CD8-positive, alpha-beta memory T cell (primary cell): Measurements from ENCODE around the gene CDH5. TPM values are rescaled to one million over a fixed set of nuclear protein-coding genes. Genes with fewer than 3 reads are reported as not detected.

Source experiments
- CTCF ChIA-PET: fragments of 350-600 bp; sonication (Branson Sonifier 250); formaldehyde crosslinking; loops from one replicate; lab custom pipeline; 2021; ENCODE audit warnings: antibody characterized with exemption; lab: Charles Lee
- POLR2A ChIA-PET: fragments of 350-600 bp; sonication (Branson Sonifier 250); formaldehyde crosslinking; loops from one replicate; lab custom pipeline; 2021; ENCODE audit warnings: antibody characterized with exemption; lab: Charles Lee
- DNase-seq, 5 donors: peaks; one replicate each; pipeline versions ENCODE4 v3.0.0 to v3.0.0-alpha.2; 2020 to 2022; ENCODE audit warnings: mixed read lengths in 1 of 5
- H3K27ac ChIP-seq: one replicate; pipeline ENCODE4 v1.7.0; 2013; ENCODE audit warnings: low read depth, mild to moderate bottlenecking, low read length, moderate library complexity
- H3K27me3 ChIP-seq: 2 replicates; pipeline ENCODE4 v1.7.0; 2013; ENCODE audit warnings: low read length, mild to moderate bottlenecking; ENCODE audit not compliant: insufficient read depth, poor library complexity, severe bottlenecking
- H3K36me3 ChIP-seq: 2 replicates; pipeline ENCODE4 v1.7.0; 2013; ENCODE audit warnings: mild to moderate bottlenecking, low read length, moderate library complexity; ENCODE audit not compliant: insufficient read depth
- H3K4me1 ChIP-seq: 2 replicates; pipeline ENCODE4 v1.7.0; 2013; ENCODE audit warnings: mild to moderate bottlenecking, low read length, moderate library complexity; ENCODE audit not compliant: insufficient read depth
- H3K4me3 ChIP-seq: 2 replicates; pipeline ENCODE4 v1.7.0; 2013; ENCODE audit warnings: mild to moderate bottlenecking, low read length
- H3K9me3 ChIP-seq: 2 replicates; pipeline ENCODE4 v1.7.0; 2013; ENCODE audit warnings: mild to moderate bottlenecking, low read length
- H3K27ac Mint-ChIP-seq, 8 donors: one replicate each; pipeline ENCODE4 v1.8.0; 2020 to 2021; ENCODE audit warnings: mixed read lengths in 8 of 8, mild to moderate bottlenecking in 6 of 8, inconsistent platforms in 3 of 8, moderate library complexity in 3 of 8
- H3K27me3 Mint-ChIP-seq, 2 donors: one replicate each; pipeline ENCODE4 v1.8.0; 2020 to 2021; ENCODE audit warnings: mixed read lengths in 2 of 2, mild to moderate bottlenecking in 1 of 2, moderate library complexity in 1 of 2
- H3K36me3 Mint-ChIP-seq, 3 donors: one replicate each; pipeline ENCODE4 v1.8.0; 2020 to 2021; ENCODE audit warnings: mixed read lengths in 3 of 3, inconsistent platforms in 1 of 3, mild to moderate bottlenecking in 1 of 3
- H3K4me1 Mint-ChIP-seq, 3 donors: one replicate each; pipeline ENCODE4 v1.8.0; 2020 to 2021; ENCODE audit warnings: mixed read lengths in 3 of 3, inconsistent platforms in 1 of 3, mild to moderate bottlenecking in 1 of 3
- H3K4me3 Mint-ChIP-seq, 7 donors: one replicate each; pipeline ENCODE4 v1.8.0; 2020 to 2021; ENCODE audit warnings: mixed read lengths in 7 of 7, mild to moderate bottlenecking in 6 of 7, moderate library complexity in 4 of 7, inconsistent platforms in 2 of 7
- H3K9me3 Mint-ChIP-seq, 5 donors: one replicate each; pipeline ENCODE4 v1.8.0; 2020 to 2022; ENCODE audit warnings: mixed read lengths in 5 of 5, mild to moderate bottlenecking in 3 of 5, moderate library complexity in 2 of 5, inconsistent platforms in 1 of 5
- polyA plus RNA-seq: library from polyadenylated mRNA; unstranded; fragments of 300-500 nt; fragmentation: Illumina TruSeq; gene quantifications from one replicate; pipeline ENCODE4 v1.2.3, GENCODE V29; 2021
- total RNA-seq, 2 experiments: library from RNA; stranded (reverse); gene quantifications; one replicate each; pipeline ENCODE4 v1.2.3, GENCODE V29; 2021

Gene CDH5
- total and polyA plus RNA-seq, 3 experiments from 2014 or later, result not detected

DNA sequence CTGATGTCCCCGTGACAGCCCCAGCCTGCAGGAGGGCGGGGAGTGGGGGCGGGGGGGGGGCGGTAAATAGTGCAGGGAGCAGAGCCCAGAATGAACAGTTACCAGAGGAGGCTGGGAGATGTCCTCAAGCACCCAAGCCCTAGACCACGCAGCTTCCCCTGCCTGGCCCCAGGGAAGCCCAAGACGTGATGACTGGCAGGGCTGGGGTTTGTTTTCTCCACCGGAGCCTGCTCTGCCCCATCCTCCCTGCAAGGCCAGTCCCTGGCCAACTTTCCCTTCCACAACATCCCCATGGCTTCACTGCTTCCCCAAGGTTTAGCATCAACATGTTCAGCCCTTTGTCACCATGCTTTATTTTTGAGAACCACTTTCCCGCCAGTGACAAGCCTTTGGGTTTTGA lies 59.2 kb downstream of the CDH5 start:
- no peaks in the 10 kb centered on the region for H3K9me3 ChIP-seq
- peaks cover 30% of the 10 kb centered on the region for H3K27me3 ChIP-seq
- DNase-seq, result no peak
- ChIA-PET POLR2A (no interaction called here), CTCF (interaction anchor here (0.6 to 1.9 kb wide), 2 partner anchors 19 to 405 kb away, joined by 3 to 4 read pairs; no protein-coding TSS in a partner anchor)
- no peaks in the 10 kb centered on the region for H3K36me3 Mint-ChIP-seq
- no peak overlapping the region for H3K27ac Mint-ChIP-seq
- no peak overlapping the region for H3K27ac ChIP-seq
- H3K4me3 ChIP-seq, result no peak overlapping the region
- H3K36me3 ChIP-seq, result no peaks in the 10 kb centered on the region
- peaks cover 36 to 68% of the 10 kb centered on the region in 2 donors for H3K27me3 Mint-ChIP-seq
- no peaks in the 10 kb centered on the region for H3K9me3 Mint-ChIP-seq
- H3K4me1 Mint-ChIP-seq, result peaks cover 0 to 18% (median 4%) of the 10 kb centered on the region in 3 donors
- H3K4me1 ChIP-seq, result no peaks in the 10 kb centered on the region
- peak overlapping the region in 6 of 7 donors; percentile 6 to 53 (median 21) for H3K4me3 Mint-ChIP-seq

DNA sequence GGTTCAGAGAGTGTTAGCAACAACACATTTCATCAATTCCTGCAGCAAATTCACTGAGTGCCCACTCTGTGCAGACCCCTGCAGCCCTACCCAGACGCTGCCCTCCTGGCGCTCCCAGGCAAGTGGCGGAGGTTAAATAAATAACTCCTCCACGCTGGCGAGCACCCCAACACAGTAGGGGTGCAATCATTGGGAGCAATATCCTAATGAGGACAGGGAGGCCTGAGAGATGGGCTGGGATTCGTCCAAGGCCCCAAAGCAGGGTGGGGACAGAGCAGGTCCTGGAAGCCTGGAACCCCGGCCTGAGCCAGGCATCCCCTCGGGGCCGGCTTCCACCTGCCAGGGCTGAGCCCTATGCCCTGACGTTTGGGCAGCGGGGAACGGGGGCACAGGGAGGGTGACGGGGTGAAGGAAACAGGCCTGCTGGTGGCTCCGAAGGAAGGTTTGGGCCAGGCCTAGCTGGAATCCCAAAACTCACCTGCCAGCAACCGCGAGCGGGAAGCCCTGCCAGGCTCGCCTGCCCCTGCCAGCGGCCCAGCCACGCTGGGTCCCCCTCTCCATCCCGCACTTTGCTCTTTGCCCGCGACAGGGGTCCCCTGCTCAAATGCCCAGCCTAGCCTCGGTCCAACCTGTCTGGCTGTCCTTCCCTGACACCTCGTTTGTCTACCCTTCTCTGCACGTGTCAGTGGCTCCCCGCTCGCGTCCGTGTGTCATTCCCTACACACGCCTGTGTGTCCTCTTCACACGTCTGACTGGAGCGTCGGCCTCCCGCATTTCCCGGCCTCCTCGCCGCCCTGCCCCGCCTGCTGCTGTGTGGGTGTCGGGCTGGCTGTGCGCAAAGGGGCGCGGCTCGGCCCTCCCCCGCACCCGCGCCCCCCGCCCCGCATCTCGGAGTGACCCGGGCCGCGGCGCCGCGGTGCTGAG lies 59.9 kb downstream of the CDH5 start:
- Histone ChIP-seq H3K9me3 (no peaks in the 10 kb centered on the region), H3K27ac (no peak overlapping the region), H3K27me3 (peaks cover 30% of the 10 kb centered on the region), H3K4me1 (no peaks in the 10 kb centered on the region), H3K36me3 (no peaks in the 10 kb centered on the region), H3K4me3 (no peak overlapping the region)
- peaks cover 36 to 71% of the 10 kb centered on the region in 2 donors for H3K27me3 Mint-ChIP-seq
- POLR2A ChIA-PET, result no interaction called here
- peak overlapping the region; percentile 20 to 74 (median 47) for H3K4me3 Mint-ChIP-seq
- H3K36me3 Mint-ChIP-seq, result no peaks in the 10 kb centered on the region
- H3K9me3 Mint-ChIP-seq, result no peaks in the 10 kb centered on the region
- H3K27ac Mint-ChIP-seq, result no peak overlapping the region
- peak in 1 of 5 donors; percentile 11 for DNase-seq
- H3K4me1 Mint-ChIP-seq, result peaks cover 0 to 18% (median 4%) of the 10 kb centered on the region in 3 donors
- CTCF ChIA-PET, result interaction anchor here (0.6 to 1.9 kb wide), 2 partner anchors 20 to 404 kb away, joined by 3 to 4 read pairs; no protein-coding TSS in a partner anchor

DNA sequence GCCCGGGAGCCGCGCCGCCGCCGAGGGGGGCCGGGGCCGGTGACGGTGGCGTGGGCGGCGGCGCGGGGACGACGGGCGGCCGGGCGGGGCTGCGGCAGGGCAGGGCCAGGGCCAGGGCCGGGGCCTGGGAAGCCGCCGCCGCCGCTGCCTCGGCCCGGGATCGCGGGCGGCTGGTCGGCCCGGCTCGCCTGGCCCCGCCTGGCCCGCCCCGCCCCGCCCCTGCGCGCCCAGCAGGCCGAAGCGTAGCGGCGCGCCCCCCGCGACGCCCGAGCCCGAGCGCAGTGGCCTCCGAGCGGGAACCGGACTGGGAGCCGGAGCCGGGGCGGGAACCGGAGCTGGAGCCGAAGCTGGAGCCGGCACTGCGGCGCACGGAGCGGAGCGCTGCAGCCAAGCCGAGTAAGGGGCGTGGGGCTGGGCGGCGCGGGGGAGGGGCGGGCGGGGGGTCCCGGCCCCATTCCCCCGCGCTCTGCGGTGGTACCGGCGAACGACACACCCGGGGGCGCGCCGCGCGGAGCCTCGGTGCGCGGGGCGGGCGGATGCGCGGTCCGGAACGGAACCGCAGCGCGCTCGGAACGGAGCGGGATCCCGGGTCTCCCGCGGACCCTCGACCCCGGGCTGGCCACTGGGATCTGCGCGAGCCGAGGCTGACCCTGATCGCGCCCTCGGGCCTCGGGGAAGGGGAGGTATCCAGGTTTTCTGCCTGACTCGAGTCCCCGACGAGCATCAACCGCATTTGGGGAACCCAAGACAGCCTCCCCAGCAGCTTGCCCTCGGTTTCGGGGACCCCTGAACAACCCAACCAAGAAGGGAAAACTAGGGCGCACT lies 60.8 kb downstream of the CDH5 start, which contains the start of gene BEAN1:
TSS of gene BEAN1 (plus strand) at position 260 of the 825 bp plus-strand sequence. CDS start 10,382 bp downstream, outside the sequence.
- Histone ChIP-seq H3K27ac (no peak within 1 kb of the TSS), H3K27me3 (peaks cover 34% of the 10 kb centered on the region), H3K4me1 (no peaks in the 10 kb centered on the region), H3K9me3 (no peaks in the 10 kb centered on the region), H3K4me3 (peak within 1 kb of the TSS; percentile 15), H3K36me3 (no peaks in the 10 kb centered on the region)
- Mint-ChIP-seq H3K4me3 (peak within 1 kb of the TSS; percentile 51 to 74 (median 62)), H3K36me3 (no peaks in the 10 kb centered on the region), H3K27ac (peak within 1 kb of the TSS in 1 of 8 donors; percentile 24), H3K9me3 (no peaks in the 10 kb centered on the region), H3K4me1 (peaks cover 0 to 18% (median 4%) of the 10 kb centered on the region in 3 donors), H3K27me3 (peaks cover 42 to 69% of the 10 kb centered on the region in 2 donors)
- POLR2A ChIA-PET, result no interaction called here
- DNase-seq, result no peak
- CTCF ChIA-PET, result interaction anchor here (1.9 kb wide), 1 partner anchor 21 kb away, joined by 4 read pairs; no protein-coding TSS in a partner anchor

DNA sequence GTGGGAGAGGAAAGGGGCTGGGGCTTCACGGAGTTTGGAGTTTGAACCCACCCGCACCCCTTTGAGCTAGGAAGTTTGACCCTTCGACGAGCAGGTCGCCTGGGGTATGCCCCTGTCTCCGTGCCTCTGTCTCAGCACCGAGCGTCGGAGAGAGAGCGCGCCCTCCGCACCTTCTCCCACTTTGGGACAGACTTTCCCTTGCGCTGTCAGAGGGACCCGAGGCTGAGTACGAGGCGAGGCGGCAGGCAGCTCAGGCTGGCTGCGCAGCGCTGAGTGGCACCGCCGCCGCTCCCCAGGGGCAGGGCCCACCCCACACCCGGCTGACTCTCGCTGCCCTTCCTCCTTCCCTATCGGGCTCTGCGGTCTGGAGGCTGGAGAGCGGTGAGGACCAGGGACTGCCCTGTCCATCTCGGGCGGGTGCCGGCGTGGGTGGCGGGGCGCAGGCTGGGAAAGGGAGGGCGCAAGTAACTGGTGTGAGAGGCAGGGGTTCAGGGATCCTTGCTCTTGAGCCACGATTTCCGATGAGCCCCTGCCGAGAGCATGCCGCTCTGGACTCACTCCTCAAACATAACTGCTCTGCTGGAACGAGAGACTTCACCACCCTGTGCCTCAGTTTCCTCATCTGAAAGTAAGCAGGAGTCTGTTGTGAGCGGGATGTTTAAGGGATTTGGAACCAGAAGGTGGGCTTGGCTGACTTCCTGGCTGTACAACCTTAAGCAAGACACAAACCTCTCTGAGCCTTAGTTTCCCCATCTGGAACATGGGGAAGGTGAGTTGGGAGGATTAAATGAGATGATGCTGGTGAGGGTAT lies 61.6 kb downstream of the CDH5 start:
- ChIA-PET POLR2A (no interaction called here), CTCF (no interaction called here)
- peaks cover 45 to 69% of the 10 kb centered on the region in 2 donors for H3K27me3 Mint-ChIP-seq
- H3K9me3 Mint-ChIP-seq, result no peaks in the 10 kb centered on the region
- H3K4me1 ChIP-seq, result no peaks in the 10 kb centered on the region
- no peak for DNase-seq
- no peaks in the 10 kb centered on the region for H3K36me3 ChIP-seq
- peak overlapping the region in 1 of 8 donors; percentile 24 for H3K27ac Mint-ChIP-seq
- no peak overlapping the region for H3K27ac ChIP-seq
- no peaks in the 10 kb centered on the region for H3K36me3 Mint-ChIP-seq
- peaks cover 37% of the 10 kb centered on the region for H3K27me3 ChIP-seq
- peak overlapping the region in 6 of 7 donors; percentile 51 to 71 (median 60) for H3K4me3 Mint-ChIP-seq
- peak overlapping the region; percentile 15 for H3K4me3 ChIP-seq
- no peaks in the 10 kb centered on the region for H3K9me3 ChIP-seq
- H3K4me1 Mint-ChIP-seq, result peaks cover 0 to 18% (median 4%) of the 10 kb centered on the region in 3 donors

DNA sequence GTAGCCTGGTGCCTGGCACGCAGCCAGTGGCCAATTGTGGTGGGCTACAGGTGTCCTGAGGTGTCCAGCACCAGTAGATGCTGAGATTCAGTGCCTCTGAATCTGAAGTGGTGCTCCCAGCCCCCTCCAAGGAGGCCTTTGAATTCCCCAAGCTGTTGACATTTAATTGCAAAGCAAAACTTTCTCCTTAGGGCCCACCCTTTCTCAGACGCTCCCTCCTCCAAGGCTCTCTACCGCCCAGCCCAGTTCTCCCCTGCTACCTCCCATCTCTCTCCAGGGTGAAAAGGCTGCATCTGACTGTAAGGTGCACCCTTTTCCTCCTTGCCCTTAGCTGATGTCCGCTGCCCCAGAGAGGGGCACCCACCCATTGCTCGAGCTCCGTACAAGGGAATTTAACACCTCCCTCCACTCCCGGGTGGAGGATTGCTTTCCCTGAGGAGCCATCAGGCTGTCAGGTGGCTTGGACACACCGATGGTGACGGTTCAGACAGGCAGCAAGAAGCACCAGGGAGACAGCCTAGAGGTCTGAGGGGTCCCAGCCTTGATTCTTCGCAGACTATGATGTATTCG lies 62.3 kb downstream of the CDH5 start:
- peaks cover 0 to 18% (median 4%) of the 10 kb centered on the region in 3 donors for H3K4me1 Mint-ChIP-seq
- peak overlapping the region in 2 of 8 donors; percentile 34 to 54 for H3K27ac Mint-ChIP-seq
- peaks cover 47 to 73% of the 10 kb centered on the region in 2 donors for H3K27me3 Mint-ChIP-seq
- no peaks in the 10 kb centered on the region for H3K4me1 ChIP-seq
- DNase-seq, result no peak
- H3K36me3 Mint-ChIP-seq, result no peaks in the 10 kb centered on the region
- no peak overlapping the region for H3K27ac ChIP-seq
- ChIA-PET CTCF (no interaction called here), POLR2A (no interaction called here)
- no peaks in the 10 kb centered on the region for H3K9me3 ChIP-seq
- H3K27me3 ChIP-seq, result peaks cover 37% of the 10 kb centered on the region
- H3K9me3 Mint-ChIP-seq, result no peaks in the 10 kb centered on the region
- H3K4me3 ChIP-seq, result no peak overlapping the region
- no peaks in the 10 kb centered on the region for H3K36me3 ChIP-seq
- H3K4me3 Mint-ChIP-seq, result peak overlapping the region; percentile 14 to 71 (median 53)

DNA sequence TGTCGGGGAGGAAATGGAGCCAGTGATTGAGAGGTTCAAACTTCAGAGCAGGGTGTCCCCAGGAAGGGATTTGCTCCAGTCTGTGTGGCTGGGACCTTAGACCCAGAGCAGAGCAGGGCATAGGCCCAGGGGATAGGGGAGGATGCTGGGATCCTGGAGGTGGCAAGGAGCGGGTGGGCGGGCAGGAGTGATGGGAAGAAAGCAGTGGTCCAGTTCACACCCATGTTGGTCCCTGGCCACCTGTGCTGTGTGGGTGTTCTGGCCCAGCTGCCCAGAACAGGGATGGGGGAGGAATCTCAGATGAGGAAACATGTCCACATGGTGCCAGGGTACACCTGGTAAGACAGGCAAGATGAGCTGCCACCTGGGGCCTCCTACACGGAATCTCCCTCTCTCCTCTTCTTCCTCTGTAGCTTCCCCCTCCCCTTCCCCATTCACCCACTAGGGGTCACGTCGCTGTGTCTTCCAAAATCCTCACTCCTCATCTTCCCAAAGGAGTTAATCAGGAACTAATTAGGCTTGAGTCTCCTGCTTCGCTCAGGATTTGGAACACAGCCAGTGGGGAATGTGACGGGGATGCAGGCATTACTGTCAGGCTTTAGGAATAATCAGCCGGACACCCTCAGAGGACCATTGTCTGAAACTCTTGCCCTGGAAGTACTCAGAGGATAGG lies 62.9 kb downstream of the CDH5 start:
- peaks cover 0 to 18% (median 4%) of the 10 kb centered on the region in 3 donors for H3K4me1 Mint-ChIP-seq
- CTCF ChIA-PET, result no interaction called here

More for the DNA sequence above, 62.9 kb downstream of the CDH5 start:
- Histone ChIP-seq H3K4me1 (no peaks in the 10 kb centered on the region), H3K36me3 (no peaks in the 10 kb centered on the region), H3K27me3 (peaks cover 37% of the 10 kb centered on the region), H3K4me3 (no peak overlapping the region), H3K27ac (no peak overlapping the region), H3K9me3 (no peaks in the 10 kb centered on the region)
- H3K36me3 Mint-ChIP-seq, result no peaks in the 10 kb centered on the region
- no peak for DNase-seq
- no peak overlapping the region for H3K4me3 Mint-ChIP-seq
- no peak overlapping the region for H3K27ac Mint-ChIP-seq
- H3K9me3 Mint-ChIP-seq, result no peaks in the 10 kb centered on the region
- H3K27me3 Mint-ChIP-seq, result peaks cover 47 to 73% of the 10 kb centered on the region in 2 donors
- POLR2A ChIA-PET, result no interaction called here
